H1 (cell line): ENCODE measurements around the gene NUP43.

Experiments used
- POU5F1 ChIP-seq: IDR thresholded peaks from 2 replicates; pipeline ENCODE4 v1.6.1; 2011; ENCODE audit warnings: low read depth, mild to moderate bottlenecking, low read length, moderate library complexity
- SIN3A ChIP-seq, 2 experiments: IDR thresholded peaks in 1 of 2; conservative IDR thresholded peaks in 1 of 2; 2 replicates each; pipeline ENCODE4 v1.6.1; 2011 to 2012; ENCODE audit warnings: low read length in 2 of 2, improper control_type of control experiment in 1 of 2, low read depth in 1 of 2, mild to moderate bottlenecking in 1 of 2

DNA sequence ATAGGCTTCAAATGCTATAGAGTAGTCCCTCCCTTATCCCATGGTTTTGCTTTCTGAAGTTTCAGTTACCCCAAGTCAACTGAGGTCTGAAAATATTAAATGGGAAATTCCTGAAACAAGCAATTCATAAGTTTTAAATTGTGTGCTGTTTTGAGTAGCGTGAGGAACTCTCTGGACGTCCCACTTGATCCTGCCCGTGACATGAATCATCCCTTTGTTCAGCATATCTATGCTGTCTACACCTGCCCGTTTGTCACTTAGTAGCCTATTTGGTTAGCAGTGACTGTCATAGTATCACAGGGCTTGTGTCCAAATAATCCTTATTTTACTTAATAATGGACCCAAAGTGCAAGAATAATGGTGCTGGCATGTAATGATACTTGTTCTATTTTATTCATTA lies 8.2 kb upstream of the NUP43 start:
- TF ChIP-seq SIN3A (conservative IDR thresholded peaks at IDR 0.05 in 1 of 2, IDR thresholded peaks at IDR 0.05 in 1 of 2; ENCODE audit: low read depth in 1 of 2, low read length in 2 of 2) (no peak), POU5F1 (no peak)
